Right renal cortex interstitium (tissue), 3 donors: ENCODE measurements around the gene CAPN15. TPM values are rescaled to one million over a fixed set of nuclear protein-coding genes. Genes with fewer than 3 reads are reported as not detected.

Source experiments
- DNase-seq, 3 donors: peaks; one replicate each; pipeline ENCODE4 v3.0.0-alpha.2; 2013; ENCODE audit warnings: low read depth in 3 of 3, low spot score in 2 of 3
- polyA plus RNA-seq, 3 donors: library from polyadenylated mRNA; unstranded; fragments of 120-200 nt; gene quantifications; one replicate each; pipeline ENCODE4 v1.2.1, GENCODE V29; 2013; ENCODE audit not compliant: insufficient read length in 3 of 3

CAPN15 gene
- polyA plus RNA-seq, 3 donors = 18.2 to 19.8 (median 18.2) TPM

GRCh38 chr16:540645-541340 lies 13.3 kb downstream of the CAPN15 start:
- DNase-seq = no peak

GRCh38 chr16:543301-544164 lies 16.0 kb downstream of the CAPN15 start:
- no peak for DNase-seq

GRCh38 chr16:544517-544916 lies 17.0 kb downstream of the CAPN15 start:
- DNase-seq = no peak

- no peak for DNase-seq
Observed at GRCh38 chr16:546909-547770, 19.6 kb downstream of the CAPN15 start.

- no peak for DNase-seq
Observed at GRCh38 chr16:548586-548985, 21.1 kb downstream of the CAPN15 start.

GRCh38 chr16:549544-550263 lies 22.2 kb downstream of the CAPN15 start:
- DNase-seq = no peak

GRCh38 chr16:551210-551609 lies 23.7 kb downstream of the CAPN15 start:
- no peak for DNase-seq

GRCh38 chr16:552171-552570 lies 24.7 kb downstream of the CAPN15 start:
- DNase-seq = no peak

- no peak for DNase-seq
Observed at GRCh38 chr16:553601-554296, 26.2 kb downstream of the CAPN15 start.

GRCh38 chr16:554297-554621 lies 26.7 kb downstream of the CAPN15 start:
- DNase-seq = no peak

GRCh38 chr16:554640-555365 lies 27.3 kb downstream of the CAPN15 start:
- no peak for DNase-seq

GRCh38 chr16:555528-556473 lies 28.3 kb downstream of the CAPN15 start:
- DNase-seq = no peak

- DNase-seq = no peak
Observed at GRCh38 chr16:556474-557173, 29.1 kb downstream of the CAPN15 start.

GRCh38 chr16:557463-558297 lies 30.2 kb downstream of the CAPN15 start:
- no peak for DNase-seq

- no peak for DNase-seq
Observed at GRCh38 chr16:558298-559020, 30.9 kb downstream of the CAPN15 start.

- no peak for DNase-seq
Observed at GRCh38 chr16:559021-559380, 31.5 kb downstream of the CAPN15 start.
